IMR-90 (cell line): Measurements from ENCODE around the gene DBNDD1. TPM values are rescaled to one million over a fixed set of nuclear protein-coding genes. Genes with fewer than 3 reads are reported as not detected.

Source experiments
- ATAC-seq: fragments of 200-7000 bp; cut with Tn5 transposase; 2 replicates; pipeline ENCODE4 v1.9.1; 2020; ENCODE audit warnings: low read depth, mild to moderate bottlenecking, moderate library complexity
- BruUV-seq: library from RNA; stranded (reverse); fragments of 400-500 nt; replicated peaks from 2 replicates; lab custom pipeline; 2021; lab: Mats Ljungman, UMichigan
- CTCF ChIA-PET: fragments of 300-600 bp; formaldehyde crosslinking; extraction: SDS; loops from one replicate; lab custom pipeline; 2021; ENCODE audit warnings: antibody characterized with exemption; lab: Yijun Ruan, JAX
- POLR2A ChIA-PET: fragments of 300-600 bp; sonication (Branson Sonifier 250); formaldehyde crosslinking; loops from one replicate; lab custom pipeline; 2022; ENCODE audit warnings: antibody characterized with exemption; ENCODE audit not compliant: unreplicated experiment; lab: Charles Lee
- DNase-seq: peaks from one replicate; pipeline ENCODE4 v3.0.0; 2013
- H2AFZ ChIP-seq: replicated peaks from 2 replicates; pipeline ENCODE3; 2013; ENCODE audit warnings: low read length, mild to moderate bottlenecking; ENCODE audit not compliant: poor library complexity
- H2AK5ac ChIP-seq: 2 replicates; pipeline ENCODE4 v1.6.1; 2013; ENCODE audit warnings: low read depth, low read length, inconsistent platforms
- H2AK9ac ChIP-seq: replicated peaks from 2 replicates; pipeline ENCODE3; 2013; ENCODE audit warnings: mild to moderate bottlenecking, low read depth, low read length, moderate library complexity; ENCODE audit not compliant: poor library complexity
- H2BK120ac ChIP-seq: 2 replicates; pipeline ENCODE4 v1.6.1; 2013; ENCODE audit warnings: low read depth, low read length, inconsistent platforms
- H2BK15ac ChIP-seq: 3 replicates; pipeline ENCODE4 v1.6.1; 2013; ENCODE audit warnings: low read depth, low read length, inconsistent platforms
- H2BK20ac ChIP-seq: 2 replicates; pipeline ENCODE4 v1.6.1; 2013; ENCODE audit warnings: low read depth, mild to moderate bottlenecking, inconsistent platforms, low read length, moderate library complexity
- H2BK5ac ChIP-seq: 2 replicates; pipeline ENCODE4 v1.6.1; 2013; ENCODE audit warnings: mild to moderate bottlenecking, low read depth, low read length, inconsistent platforms; ENCODE audit not compliant: poor library complexity, severe bottlenecking
- H3K14ac ChIP-seq: replicated peaks from 2 replicates; pipeline ENCODE4 v1.6.1; 2013; ENCODE audit warnings: low read depth, low read length, inconsistent platforms
- H3K18ac ChIP-seq: 2 replicates; pipeline ENCODE4 v1.6.1; 2013; ENCODE audit warnings: low read depth, low read length, control low read depth
- H3K23ac ChIP-seq: 2 replicates; pipeline ENCODE4 v1.6.1; 2013; ENCODE audit warnings: low read depth, low read length, inconsistent platforms
- H3K27ac ChIP-seq: 2 replicates; pipeline ENCODE4 v1.5.1; 2013; ENCODE audit warnings: mild to moderate bottlenecking, control low read depth, low read length; ENCODE audit not compliant: insufficient read depth
- H3K27me3 ChIP-seq: 2 replicates; pipeline ENCODE4 v1.6.1; 2013; ENCODE audit warnings: low read length; ENCODE audit not compliant: control insufficient read depth, insufficient read depth
- H3K36me3 ChIP-seq: 2 replicates; pipeline ENCODE4 v1.6.1; 2013; ENCODE audit warnings: low read length, mixed read lengths; ENCODE audit not compliant: control insufficient read depth, insufficient read depth
- H3K4ac ChIP-seq: 2 replicates; pipeline ENCODE4 v1.6.1; 2013; ENCODE audit warnings: low read depth, low read length, inconsistent platforms
- H3K4me1 ChIP-seq: 2 replicates; pipeline ENCODE4 v1.6.1; 2013; ENCODE audit warnings: low read length, mixed read lengths; ENCODE audit not compliant: control insufficient read depth, insufficient read depth
- H3K4me2 ChIP-seq: 2 replicates; pipeline ENCODE4 v1.6.1; 2013; ENCODE audit warnings: low read depth, mild to moderate bottlenecking, control low read depth, low read length, moderate library complexity
- H3K4me3 ChIP-seq: 2 replicates; pipeline ENCODE4 v1.5.1; 2013; ENCODE audit warnings: low read depth, mild to moderate bottlenecking, control low read depth, low read length, moderate library complexity; ENCODE audit not compliant: insufficient read depth
- H3K56ac ChIP-seq: 2 replicates; pipeline ENCODE4 v1.6.1; 2013; ENCODE audit warnings: low read length, inconsistent platforms; ENCODE audit not compliant: insufficient read depth; ENCODE audit errors: extremely low read depth
- H3K79me1 ChIP-seq, 2 experiments: 2 replicates each; pipeline ENCODE4 v1.6.1; 2013; ENCODE audit warnings: low read length in 2 of 2, inconsistent platforms in 1 of 2, low read depth in 1 of 2
- H3K9ac ChIP-seq: 2 replicates; pipeline ENCODE4 v1.6.1; 2013; ENCODE audit warnings: low read depth, low read length, control low read depth
- H3K9me1 ChIP-seq: 2 replicates; pipeline ENCODE4 v1.6.1; 2013; ENCODE audit warnings: low read length, inconsistent platforms; ENCODE audit not compliant: insufficient read depth
- H3K9me3 ChIP-seq: 2 replicates; pipeline ENCODE4 v1.6.1; 2013; ENCODE audit warnings: low read length; ENCODE audit not compliant: control insufficient read depth, insufficient read depth
- H4K20me1 ChIP-seq: 2 replicates; pipeline ENCODE4 v1.6.1; 2013; ENCODE audit warnings: low read length, inconsistent platforms; ENCODE audit not compliant: insufficient read depth
- H4K5ac ChIP-seq: 2 replicates; pipeline ENCODE4 v1.6.1; 2013; ENCODE audit warnings: mild to moderate bottlenecking, low read depth, low read length, control low read depth
- H4K8ac ChIP-seq, 2 experiments: 2 replicates each; pipeline ENCODE4 v1.6.1; 2013; ENCODE audit warnings: low read depth in 2 of 2, low read length in 2 of 2, control low read depth in 1 of 2, inconsistent platforms in 1 of 2
- H4K91ac ChIP-seq: 2 replicates; pipeline ENCODE4 v1.6.1; 2013; ENCODE audit warnings: low read depth, low read length, inconsistent platforms; ENCODE audit not compliant: insufficient read depth
- BHLHE40 ChIP-seq: fragments of 150-350 bp; IDR thresholded peaks from 2 replicates; pipeline ENCODE4 v1.6.1; 2016; ENCODE audit warnings: mild to moderate bottlenecking, low read depth, low read length
- CEBPB ChIP-seq: IDR thresholded peaks from 2 replicates; pipeline ENCODE4 v1.6.1; 2012; ENCODE audit warnings: low read depth, low read length, improper control_type of control experiment
- CHD1 ChIP-seq: IDR thresholded peaks from 2 replicates; pipeline ENCODE4 v1.6.1; 2012; ENCODE audit warnings: low read depth, low read length, improper control_type of control experiment
- FOS ChIP-seq: fragments of 150-350 bp; IDR thresholded peaks from 2 replicates; pipeline ENCODE4 v1.6.1; 2016; ENCODE audit warnings: low read depth, low read length
- MAFK ChIP-seq: IDR thresholded peaks from 2 replicates; pipeline ENCODE4 v1.6.1; 2012; ENCODE audit warnings: low read depth, low read length, improper control_type of control experiment
- MAZ ChIP-seq: IDR thresholded peaks from 2 replicates; pipeline ENCODE4 v1.6.1; 2012; ENCODE audit warnings: low read depth, mild to moderate bottlenecking, low read length, improper control_type of control experiment, moderate library complexity, borderline replicate concordance
- MXI1 ChIP-seq: IDR thresholded peaks from 2 replicates; pipeline ENCODE4 v1.6.1; 2012; ENCODE audit warnings: low read depth, mild to moderate bottlenecking, low read length, moderate library complexity, borderline replicate concordance
- NFE2L2 ChIP-seq: fragments of 150-350 bp; IDR thresholded peaks from 2 replicates; pipeline ENCODE4 v1.6.1; 2016; ENCODE audit warnings: low read depth, mild to moderate bottlenecking, low read length
- POLR2A ChIP-seq: IDR thresholded peaks from 2 replicates; pipeline ENCODE4 v1.6.1; 2012; ENCODE audit warnings: mild to moderate bottlenecking, low read depth, low read length
- RAD21 ChIP-seq: IDR thresholded peaks from 2 replicates; pipeline ENCODE4 v1.6.1; 2012; ENCODE audit warnings: low read length, improper control_type of control experiment
- RCOR1 ChIP-seq: IDR thresholded peaks from 2 replicates; pipeline ENCODE4 v1.6.1; 2012; ENCODE audit warnings: mild to moderate bottlenecking, low read length, improper control_type of control experiment; ENCODE audit not compliant: insufficient replicate concordance
- RFX5 ChIP-seq: IDR thresholded peaks from 2 replicates; pipeline ENCODE4 v1.8.0; 2012; ENCODE audit warnings: low read depth, mild to moderate bottlenecking, low read length, moderate library complexity
- SMC3 ChIP-seq: fragments of 150-350 bp; IDR thresholded peaks from 2 replicates; pipeline ENCODE4 v1.6.1; 2016; ENCODE audit warnings: low read depth, mild to moderate bottlenecking, antibody characterized with exemption, low read length, moderate library complexity
- WGBS, 2 experiments: methylation state at CpG; one replicate each; pipeline versions ENCODE4 v1.1.5 to v1.1.7; 2013; ENCODE audit warnings: missing lambda C conversion rate in 2 of 2; ENCODE audit not compliant: insufficient read length in 1 of 2; ENCODE audit errors: extremely low coverage in 2 of 2; 5-methylcytosine and 5-hydroxymethylcytosine counted together
- dilution Hi-C: fragments of 300-500 bp; cut with HindIII; formaldehyde crosslinking; loops from one replicate; pipeline ENCODE4 v1.14.3; 2018; ENCODE audit warnings: low sequenced_read_pairs; ENCODE audit not compliant: unreplicated experiment
- in situ Hi-C: fragments of 300-500 bp; cut with MboI; formaldehyde crosslinking; loops from 3 replicates; pipeline ENCODE4 v1.14.3; 2019; ENCODE audit warnings: low sequenced_read_pairs, inconsistent platforms, mixed read lengths
- intact Hi-C: fragments of 100-400 bp; cut with micrococcal nuclease; formaldehyde crosslinking; loops from 2 replicates; pipeline ENCODE4 v1.10.0; 2022
- polyA plus RNA-seq, 3 experiments: library from polyadenylated mRNA; depleted of rRNA; stranded (reverse); fragments of >200 nt; gene quantifications; 2 replicates each; pipeline ENCODE4 v1.2.3, GENCODE V29; 2012; ENCODE audit warnings: low replicate concordance in 1 of 3
- total RNA-seq: library from RNA; depleted of rRNA; stranded (reverse); fragments of >200 nt; gene quantifications from 2 replicates; pipeline ENCODE4 v1.2.3, GENCODE V29; 2012
- TF ChIP-seq, protein P1 (sequence below): conservative IDR thresholded peaks from 2 replicates; pipeline ENCODE4 v1.5.1; 2012; ENCODE audit warnings: mild to moderate bottlenecking, low read depth, low read length, improper control_type of control experiment
- TF ChIP-seq, protein P2 (sequence below): fragments of 150-350 bp; IDR thresholded peaks from 2 replicates; pipeline ENCODE4 v1.6.1; 2016; ENCODE audit warnings: low read depth, mild to moderate bottlenecking, low read length, moderate library complexity, borderline replicate concordance
- TF ChIP-seq, protein P3 (sequence below): fragments of 150-350 bp; IDR thresholded peaks from 2 replicates; pipeline ENCODE4 v1.6.1; 2017; ENCODE audit warnings: mild to moderate bottlenecking, antibody characterized with exemption, low read length, low read depth

DBNDD1 gene
- total and polyA plus RNA-seq, 2 of the 4 experiments (the other 2 are of a cell fraction) = 3.4 to 23.0 TPM

DNA sequence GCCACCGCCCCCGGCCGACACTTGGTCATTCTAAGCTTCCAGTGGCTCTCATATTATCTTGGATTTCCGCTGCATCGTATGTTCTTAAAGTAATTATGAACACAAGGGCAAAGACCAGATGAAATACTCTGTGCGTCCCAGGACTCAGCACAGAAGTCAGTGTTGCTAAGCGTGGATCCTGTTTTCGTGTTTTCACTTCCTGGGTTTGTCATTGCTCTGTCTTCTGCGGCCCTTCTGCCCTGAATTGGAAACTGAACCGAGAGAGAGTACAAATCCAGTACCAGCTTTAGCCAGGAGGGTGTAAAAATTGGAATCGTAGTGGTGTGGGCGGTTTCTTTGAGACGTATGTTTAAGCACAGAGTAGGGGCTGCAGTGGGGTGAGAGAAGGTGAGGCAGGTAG lies 32.7 kb downstream of the DBNDD1 start:
- ATAC-seq (no peak), DNase-seq (no peak)
- H3K27me3 ChIP-seq = no peaks in the 10 kb centered on the region
- no peak overlapping the region for H2AFZ ChIP-seq
- H4K5ac ChIP-seq = no peak overlapping the region
- 0 out of 2 replicates have a peak, but pooled peaks cover 3% of the 10 kb centered on the region for H3K9me1 ChIP-seq
- no peak overlapping the region for H3K14ac ChIP-seq
- BruUV-seq = no TSS peak
- H4K91ac ChIP-seq = no peak overlapping the region
- dilution Hi-C loops (no loop called here), intact Hi-C loops (no loop called here), in situ Hi-C loops (no loop called here)
- peaks cover 68% of the 10 kb centered on the region for H3K36me3 ChIP-seq
- WGBS, 2 experiments = 92% methylated on average over 9 of the region's 13 CpGs; no CpG with 5 or more reads in 1 of the 2 experiments
- H3K79me1 ChIP-seq = peaks cover 0 to 17% of the 10 kb centered on the region in 2 experiments; a peak in 3 of 4 replicates
- no peak overlapping the region for H3K18ac ChIP-seq
- H4K20me1 ChIP-seq = no peaks in the 10 kb centered on the region; the same call in 1 of the 2 replicates
- H3K9ac ChIP-seq = no peak overlapping the region
- H3K9me3 ChIP-seq = no peaks in the 10 kb centered on the region
- no peak overlapping the region for H4K8ac ChIP-seq
- no peak overlapping the region for H3K4me2 ChIP-seq
- POLR2A ChIA-PET = no interaction called here
- no peak overlapping the region for H3K27ac ChIP-seq
- no peak overlapping the region for H3K4me3 ChIP-seq
- H2AK5ac ChIP-seq = no peak overlapping the region
- no peaks in the 10 kb centered on the region for H3K4me1 ChIP-seq
- CTCF ChIA-PET = no interaction called here
- H3K56ac ChIP-seq = no peak overlapping the region
- H2BK20ac ChIP-seq = no peak overlapping the region
- no peak overlapping the region for H3K4ac ChIP-seq
- H2BK120ac ChIP-seq = no peak overlapping the region
- no peak overlapping the region for H2BK5ac ChIP-seq
- H2BK15ac ChIP-seq = no peak overlapping the region
- no peak overlapping the region for H3K23ac ChIP-seq
- no peak overlapping the region for H2AK9ac ChIP-seq
- TF ChIP-seq MXI1 (no peak), CEBPB (no peak), NFE2L2 (no peak), POLR2A (no peak), RCOR1 (no peak), MAZ (no peak), RFX5 (no peak), CHD1 (no peak), SMC3 (no peak), BHLHE40 (no peak), RAD21 (no peak), MAFK (no peak), FOS (no peak)
- TF ChIP-seq, protein P1, sequence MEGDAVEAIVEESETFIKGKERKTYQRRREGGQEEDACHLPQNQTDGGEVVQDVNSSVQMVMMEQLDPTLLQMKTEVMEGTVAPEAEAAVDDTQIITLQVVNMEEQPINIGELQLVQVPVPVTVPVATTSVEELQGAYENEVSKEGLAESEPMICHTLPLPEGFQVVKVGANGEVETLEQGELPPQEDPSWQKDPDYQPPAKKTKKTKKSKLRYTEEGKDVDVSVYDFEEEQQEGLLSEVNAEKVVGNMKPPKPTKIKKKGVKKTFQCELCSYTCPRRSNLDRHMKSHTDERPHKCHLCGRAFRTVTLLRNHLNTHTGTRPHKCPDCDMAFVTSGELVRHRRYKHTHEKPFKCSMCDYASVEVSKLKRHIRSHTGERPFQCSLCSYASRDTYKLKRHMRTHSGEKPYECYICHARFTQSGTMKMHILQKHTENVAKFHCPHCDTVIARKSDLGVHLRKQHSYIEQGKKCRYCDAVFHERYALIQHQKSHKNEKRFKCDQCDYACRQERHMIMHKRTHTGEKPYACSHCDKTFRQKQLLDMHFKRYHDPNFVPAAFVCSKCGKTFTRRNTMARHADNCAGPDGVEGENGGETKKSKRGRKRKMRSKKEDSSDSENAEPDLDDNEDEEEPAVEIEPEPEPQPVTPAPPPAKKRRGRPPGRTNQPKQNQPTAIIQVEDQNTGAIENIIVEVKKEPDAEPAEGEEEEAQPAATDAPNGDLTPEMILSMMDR = no peak
- TF ChIP-seq, protein P2, sequence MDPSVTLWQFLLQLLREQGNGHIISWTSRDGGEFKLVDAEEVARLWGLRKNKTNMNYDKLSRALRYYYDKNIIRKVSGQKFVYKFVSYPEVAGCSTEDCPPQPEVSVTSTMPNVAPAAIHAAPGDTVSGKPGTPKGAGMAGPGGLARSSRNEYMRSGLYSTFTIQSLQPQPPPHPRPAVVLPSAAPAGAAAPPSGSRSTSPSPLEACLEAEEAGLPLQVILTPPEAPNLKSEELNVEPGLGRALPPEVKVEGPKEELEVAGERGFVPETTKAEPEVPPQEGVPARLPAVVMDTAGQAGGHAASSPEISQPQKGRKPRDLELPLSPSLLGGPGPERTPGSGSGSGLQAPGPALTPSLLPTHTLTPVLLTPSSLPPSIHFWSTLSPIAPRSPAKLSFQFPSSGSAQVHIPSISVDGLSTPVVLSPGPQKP = no peak
- TF ChIP-seq, protein P3, sequence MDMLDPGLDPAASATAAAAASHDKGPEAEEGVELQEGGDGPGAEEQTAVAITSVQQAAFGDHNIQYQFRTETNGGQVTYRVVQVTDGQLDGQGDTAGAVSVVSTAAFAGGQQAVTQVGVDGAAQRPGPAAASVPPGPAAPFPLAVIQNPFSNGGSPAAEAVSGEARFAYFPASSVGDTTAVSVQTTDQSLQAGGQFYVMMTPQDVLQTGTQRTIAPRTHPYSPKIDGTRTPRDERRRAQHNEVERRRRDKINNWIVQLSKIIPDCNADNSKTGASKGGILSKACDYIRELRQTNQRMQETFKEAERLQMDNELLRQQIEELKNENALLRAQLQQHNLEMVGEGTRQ = no peak
